WTC11 (cell line): ENCODE results near the gene SUSD4.

Source experiments
- JAZF1 ChIP-seq: fragments of 250-450 bp; sonication (Bioruptor Pico); IDR thresholded peaks from 2 replicates; pipeline ENCODE4 v1.9.0; 2021; ENCODE audit warnings: moderate library complexity, mild to moderate bottlenecking, inconsistent platforms
- TCF7 ChIP-seq: sonication (generic); formaldehyde crosslinking; IDR thresholded peaks from 2 replicates; pipeline ENCODE4 v1.8.0; 2022; ENCODE audit warnings: mild to moderate bottlenecking, low read depth, missing genetic modification reagents, moderate library complexity
- TF ChIP-seq, protein P1 (sequence below): fragments of 200-600 bp; IDR thresholded peaks from 2 replicates; pipeline ENCODE4 v1.8.0; 2022; ENCODE audit warnings: antibody characterized with exemption

DNA sequence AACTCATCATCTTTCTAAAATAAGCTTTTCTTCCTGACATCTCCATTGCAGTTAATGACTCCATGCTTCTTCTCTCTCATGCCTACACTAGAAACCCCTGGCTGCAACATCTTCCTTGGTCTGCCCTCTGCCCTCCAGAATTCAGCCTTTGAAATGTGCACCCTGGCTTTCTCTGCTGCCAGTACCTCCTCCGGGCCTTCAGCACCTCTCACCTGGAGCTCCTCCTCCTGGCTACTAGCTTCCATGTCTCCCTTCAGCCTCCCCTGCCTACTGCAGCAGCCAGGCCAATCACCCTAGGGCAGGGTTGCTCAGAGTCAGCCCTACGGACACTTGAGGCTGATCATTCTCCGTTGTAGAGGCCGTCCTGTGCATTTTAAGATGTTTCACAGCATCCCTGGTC lies 18.3 kb downstream of the SUSD4 start:
- TF ChIP-seq, protein P1, sequence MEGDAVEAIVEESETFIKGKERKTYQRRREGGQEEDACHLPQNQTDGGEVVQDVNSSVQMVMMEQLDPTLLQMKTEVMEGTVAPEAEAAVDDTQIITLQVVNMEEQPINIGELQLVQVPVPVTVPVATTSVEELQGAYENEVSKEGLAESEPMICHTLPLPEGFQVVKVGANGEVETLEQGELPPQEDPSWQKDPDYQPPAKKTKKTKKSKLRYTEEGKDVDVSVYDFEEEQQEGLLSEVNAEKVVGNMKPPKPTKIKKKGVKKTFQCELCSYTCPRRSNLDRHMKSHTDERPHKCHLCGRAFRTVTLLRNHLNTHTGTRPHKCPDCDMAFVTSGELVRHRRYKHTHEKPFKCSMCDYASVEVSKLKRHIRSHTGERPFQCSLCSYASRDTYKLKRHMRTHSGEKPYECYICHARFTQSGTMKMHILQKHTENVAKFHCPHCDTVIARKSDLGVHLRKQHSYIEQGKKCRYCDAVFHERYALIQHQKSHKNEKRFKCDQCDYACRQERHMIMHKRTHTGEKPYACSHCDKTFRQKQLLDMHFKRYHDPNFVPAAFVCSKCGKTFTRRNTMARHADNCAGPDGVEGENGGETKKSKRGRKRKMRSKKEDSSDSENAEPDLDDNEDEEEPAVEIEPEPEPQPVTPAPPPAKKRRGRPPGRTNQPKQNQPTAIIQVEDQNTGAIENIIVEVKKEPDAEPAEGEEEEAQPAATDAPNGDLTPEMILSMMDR: no peak
- TF ChIP-seq TCF7 (CRISPR knock-in tag) (no peak), JAZF1 (no peak)
